NOMO-1 treated with DMSO at 0.1 percent for 48 hours (cell line): Measurements from ENCODE around the gene SPATA18.
"Not testable (repeated sequence)": the region's sequence is repeated elsewhere in the genome, so short reads cannot be mapped to it uniquely, and the experiment has no call there.

Source experiments
- DNase-seq: peaks from one replicate; lab custom pipeline; 2025; ENCODE audit not compliant: unreplicated experiment; lab: John Stamatoyannopoulos, UW

SPATA18 gene

GRCh38 chr4:52051615-52052474 is 741 bp downstream of the SPATA18 start:
- DNase-seq: peak; percentile 54

- peak; percentile 31 for DNase-seq
These were observed 1.3 kb downstream of the SPATA18 start for GRCh38 chr4:52052475-52052780.

GRCh38 chr4:52054254-52054653 is 3.1 kb downstream of the SPATA18 start:
- no peak for DNase-seq

GRCh38 chr4:52057196-52057595 is 6.1 kb downstream of the SPATA18 start:
- DNase-seq: peak; percentile 62

GRCh38 chr4:52058275-52058674 is 7.2 kb downstream of the SPATA18 start:
- no peak for DNase-seq

GRCh38 chr4:52059372-52059771 is 8.3 kb downstream of the SPATA18 start:
- peak; percentile 37 for DNase-seq

GRCh38 chr4:52069571-52069970 is 18.5 kb downstream of the SPATA18 start:
- DNase-seq: no peak

GRCh38 chr4:52071791-52072546 is 20.9 kb downstream of the SPATA18 start:
- no peak for DNase-seq

GRCh38 chr4:52076731-52077130 is 25.6 kb downstream of the SPATA18 start:
- DNase-seq: no peak

- DNase-seq: no peak
These were observed 28.6 kb downstream of the SPATA18 start for GRCh38 chr4:52079659-52080058.

GRCh38 chr4:52081216-52081615 is 30.1 kb downstream of the SPATA18 start:
- DNase-seq: no peak

GRCh38 chr4:52086425-52086824 is 35.3 kb downstream of the SPATA18 start:
- DNase-seq: not testable (repeated sequence)

GRCh38 chr4:52091801-52092200 is 40.7 kb downstream of the SPATA18 start:
- no peak for DNase-seq

GRCh38 chr4:52093466-52093865 is 42.4 kb downstream of the SPATA18 start:
- DNase-seq: no peak

- no peak for DNase-seq
These were observed 43.5 kb downstream of the SPATA18 start for GRCh38 chr4:52094376-52095145.

GRCh38 chr4:52095374-52095773 is 44.3 kb downstream of the SPATA18 start:
- DNase-seq: no peak

GRCh38 chr4:52096048-52096447 is 44.9 kb downstream of the SPATA18 start:
- DNase-seq: no peak

GRCh38 chr4:52098618-52099017 is 47.5 kb downstream of the SPATA18 start:
- peak; percentile 87 for DNase-seq

GRCh38 chr4:52099860-52100461 is 48.9 kb downstream of the SPATA18 start:
- DNase-seq: no peak

- DNase-seq: no peak
These were observed 51.5 kb downstream of the SPATA18 start for GRCh38 chr4:52102587-52102986.

GRCh38 chr4:52103319-52103718 is 52.2 kb downstream of the SPATA18 start:
- no peak for DNase-seq
